Activated CD4-positive, CD25-positive, alpha-beta regulatory T cell treated with anti-CD3 and anti-CD28 coated beads, Interleukin-2, amount 50 U/mL, for 16 hours (primary cell): ENCODE results near the gene ST6GALNAC6.
A peak's percentile ranks its signal among the peaks of the same experiment; 100 is the strongest.

Experiments
- DNase-seq: peaks from one replicate; pipeline ENCODE4 v3.0.0-alpha.2; 2020; ENCODE audit warnings: low read depth, low spot score

ST6GALNAC6 gene

DNA sequence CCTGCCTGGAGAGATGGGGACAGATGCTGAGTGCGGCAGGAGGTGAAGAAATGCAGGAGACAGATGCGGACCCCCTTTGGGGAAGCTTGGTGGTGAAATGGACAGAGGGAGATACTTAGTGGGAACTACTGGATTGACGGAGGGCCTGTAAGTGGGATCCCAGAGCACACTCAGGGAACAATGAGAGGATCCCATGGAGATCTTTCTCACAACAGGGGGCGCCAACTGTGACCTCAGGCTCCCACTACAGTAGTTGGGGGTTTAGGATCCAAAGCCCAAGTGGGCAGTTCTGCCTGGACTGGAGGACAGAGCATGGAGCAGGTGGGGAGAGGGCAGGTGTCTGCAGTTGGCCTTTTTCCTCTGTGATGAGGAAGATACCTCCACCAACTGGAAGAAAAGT lies 34.8 kb upstream of the ST6GALNAC6 start:
- no peak for DNase-seq

DNA sequence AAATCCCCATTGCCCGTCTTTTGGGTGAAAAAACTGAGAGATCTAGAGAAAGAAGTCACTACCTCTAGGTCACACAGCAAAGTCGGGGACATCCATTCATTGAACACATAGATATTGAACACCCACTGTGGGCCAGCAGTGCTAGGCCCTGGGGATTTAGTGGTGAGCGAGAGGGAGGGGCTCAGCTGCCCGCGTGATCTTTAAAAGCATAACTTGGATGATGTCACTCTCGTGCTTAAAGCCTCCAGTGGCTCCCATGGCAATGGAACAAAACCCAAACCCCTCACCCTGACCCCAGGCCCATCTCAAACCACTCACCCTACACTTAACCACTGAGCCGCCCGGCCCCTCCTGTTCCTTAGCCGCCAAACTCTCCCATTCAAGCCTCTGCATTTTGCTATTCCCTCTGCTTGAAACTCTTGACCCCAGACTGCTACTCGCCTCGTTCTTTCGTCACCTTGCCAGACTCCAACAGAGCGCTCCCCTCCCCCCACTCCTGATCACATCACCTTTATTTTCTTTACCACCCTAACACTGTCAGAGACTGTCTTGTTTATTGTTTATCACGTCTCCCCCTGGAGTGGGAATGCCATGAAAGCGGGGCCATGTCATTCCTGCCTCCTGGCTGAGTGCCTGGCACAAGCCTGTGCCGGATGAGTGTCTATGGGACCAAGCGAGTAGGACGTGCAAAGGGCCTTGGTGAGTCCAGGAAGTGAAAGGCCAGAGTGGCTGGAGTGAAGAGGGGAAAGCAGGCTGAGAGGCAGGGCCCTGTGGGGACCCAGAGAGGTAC lies 31.9 kb upstream of the ST6GALNAC6 start:
- DNase-seq: no peak

DNA sequence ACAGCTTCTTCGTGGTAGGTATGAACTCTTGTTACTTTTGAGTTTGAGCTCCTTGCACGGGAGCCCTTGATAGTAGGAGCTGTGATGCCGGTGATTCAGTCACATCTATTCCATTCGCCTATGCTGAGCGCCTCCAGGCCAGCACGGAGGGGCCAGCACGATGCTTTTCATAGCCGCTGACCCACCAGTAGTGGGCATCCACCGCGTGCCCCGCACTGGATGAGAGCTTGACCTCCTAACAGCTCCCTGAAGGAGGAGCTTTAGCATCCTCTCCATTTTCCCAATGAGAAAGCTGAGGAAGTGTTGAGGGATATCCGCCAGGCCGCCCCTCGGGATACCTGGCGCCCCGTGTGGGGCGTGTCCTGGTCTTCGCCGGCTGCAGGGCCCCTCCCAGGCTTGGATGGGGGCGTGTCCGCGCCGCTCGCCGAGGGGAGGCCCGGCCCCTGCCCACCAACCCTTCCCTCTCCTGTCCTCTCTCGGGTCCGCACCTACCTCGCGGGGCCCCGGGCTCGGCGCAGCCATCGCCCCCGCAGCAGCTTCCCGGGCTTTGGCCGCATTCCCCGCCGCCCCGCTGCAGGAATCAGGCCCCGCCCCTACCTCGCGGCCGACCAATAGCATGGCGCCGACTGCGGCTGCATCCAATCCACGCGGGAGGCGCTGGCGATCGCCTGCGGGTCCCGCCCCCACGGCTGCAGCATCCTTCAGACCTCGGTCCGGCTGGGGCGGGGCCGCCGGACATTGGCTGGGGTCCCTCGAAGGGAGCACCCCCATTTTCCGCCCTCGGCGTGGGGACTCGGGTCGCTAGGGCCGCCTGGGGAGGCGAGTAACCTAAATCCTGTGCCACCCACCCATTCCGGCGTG lies 31.1 kb upstream of the ST6GALNAC6 start, which contains the start of gene PIP5KL1:
Gene PIP5KL1 (minus strand): TSS at position 547 of the 861 bp plus-strand sequence. CDS start 25 bp downstream, at position 522.
- no peak for DNase-seq

DNA sequence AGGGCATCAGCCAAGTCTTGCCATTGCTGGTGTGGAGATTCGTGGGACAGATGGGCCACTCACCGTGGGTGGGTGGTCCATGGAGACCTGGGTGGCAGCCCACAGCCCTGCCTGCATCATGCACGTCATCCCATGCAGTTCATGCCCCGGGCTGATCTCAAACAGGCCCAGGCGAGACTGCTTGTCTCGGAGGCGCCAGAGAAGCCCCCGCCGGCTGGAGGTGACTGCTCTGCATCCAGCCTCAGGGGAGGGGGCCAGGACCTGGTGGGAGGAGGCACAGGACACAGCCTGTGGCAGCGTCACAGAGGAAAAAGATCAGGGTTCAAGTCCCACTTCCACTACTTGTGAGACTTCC lies 30.2 kb upstream of the ST6GALNAC6 start:
- no peak for DNase-seq

DNA sequence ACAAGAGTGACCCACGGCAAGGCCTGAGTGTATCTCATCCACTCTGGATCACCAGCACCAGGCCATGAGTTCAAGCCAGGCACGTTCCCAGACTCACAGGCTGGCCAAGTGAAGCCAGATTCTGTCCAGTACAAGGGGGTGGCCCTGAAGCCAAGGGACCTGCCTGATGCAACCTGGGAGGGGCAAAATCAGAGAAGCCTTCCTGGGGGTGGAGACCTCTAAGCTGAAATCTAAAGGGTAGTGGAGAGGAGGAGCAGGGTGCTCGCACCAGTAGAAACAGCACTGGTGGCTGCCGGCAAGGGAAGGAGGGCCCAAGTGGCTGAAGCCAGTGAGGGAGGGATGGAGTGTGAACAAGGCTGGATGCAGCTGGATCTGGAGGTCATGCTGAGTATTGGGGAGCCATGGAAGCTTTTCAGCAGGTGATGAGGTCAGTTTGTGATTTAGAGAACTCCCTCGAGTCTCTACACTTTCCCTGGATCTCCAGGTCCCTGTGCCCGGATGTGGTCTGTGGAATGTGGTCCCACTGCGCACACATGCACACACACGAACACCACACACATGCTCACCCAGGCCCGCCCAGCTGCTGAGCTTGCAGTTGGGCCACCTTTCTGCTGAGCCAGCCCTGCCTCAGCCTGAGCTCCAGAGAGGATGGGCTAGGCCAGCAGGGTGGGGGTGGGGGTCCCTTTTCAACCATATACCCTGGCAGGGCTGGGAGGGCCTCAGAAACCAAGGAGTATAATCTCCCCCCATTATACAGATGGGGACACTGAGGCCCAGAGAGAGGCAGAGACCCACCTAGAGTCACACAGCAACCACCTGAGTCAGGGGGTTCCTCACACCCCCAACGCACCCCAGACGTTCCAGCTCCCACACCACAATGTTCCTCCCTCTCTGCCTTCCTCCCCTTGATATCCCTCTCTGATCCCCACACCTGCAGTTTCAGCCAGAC lies 29.5 kb upstream of the ST6GALNAC6 start:
- DNase-seq: no peak

GRCh38 chr9:127927988-127928675 lies 28.7 kb upstream of the ST6GALNAC6 start:
- no peak for DNase-seq

DNA sequence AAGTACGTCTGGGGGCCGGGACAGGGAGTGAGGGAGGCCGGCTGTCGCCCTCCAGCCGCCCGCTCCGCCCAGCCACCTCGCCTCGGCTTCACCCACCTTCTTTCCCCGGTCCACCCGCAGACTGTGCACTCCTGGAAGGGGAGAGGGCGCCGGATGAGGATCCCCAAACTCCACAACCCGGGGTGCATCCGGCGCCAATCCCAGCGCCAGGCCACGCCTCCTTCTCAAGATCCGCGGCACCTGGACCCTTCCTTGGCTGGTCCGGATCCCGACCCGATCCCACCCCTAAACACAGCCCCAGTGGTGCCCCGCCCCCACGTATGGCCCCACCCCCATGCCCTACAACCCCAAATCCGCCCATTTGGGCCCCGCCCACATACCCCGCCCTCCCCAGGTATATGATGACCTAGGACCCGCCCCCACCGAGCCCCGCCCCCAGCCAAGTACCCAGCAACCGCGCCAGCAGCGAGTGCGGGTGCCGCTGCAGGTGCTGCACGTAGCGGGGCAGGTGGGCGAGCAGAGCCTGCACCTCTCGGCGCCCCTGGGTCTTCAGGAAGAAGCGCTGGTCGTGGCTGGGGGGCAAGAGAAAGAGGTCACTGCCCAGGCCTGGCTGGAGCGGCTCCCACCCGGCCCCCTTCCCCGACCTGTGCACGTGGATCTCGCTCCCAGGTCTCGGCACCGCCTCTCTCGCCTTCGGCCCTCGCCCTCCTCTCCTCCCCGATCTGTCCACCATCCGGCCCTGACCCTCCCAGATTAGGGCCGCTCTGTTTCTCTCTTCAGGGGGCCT lies 28.0 kb upstream of the ST6GALNAC6 start:
- DNase-seq: no peak

- DNase-seq: no peak
Measured at GRCh38 chr9:127926906-127927200, 27.4 kb upstream of the ST6GALNAC6 start.

- no peak for DNase-seq
Measured at GRCh38 chr9:127925959-127926905, 26.8 kb upstream of the ST6GALNAC6 start.

DNA sequence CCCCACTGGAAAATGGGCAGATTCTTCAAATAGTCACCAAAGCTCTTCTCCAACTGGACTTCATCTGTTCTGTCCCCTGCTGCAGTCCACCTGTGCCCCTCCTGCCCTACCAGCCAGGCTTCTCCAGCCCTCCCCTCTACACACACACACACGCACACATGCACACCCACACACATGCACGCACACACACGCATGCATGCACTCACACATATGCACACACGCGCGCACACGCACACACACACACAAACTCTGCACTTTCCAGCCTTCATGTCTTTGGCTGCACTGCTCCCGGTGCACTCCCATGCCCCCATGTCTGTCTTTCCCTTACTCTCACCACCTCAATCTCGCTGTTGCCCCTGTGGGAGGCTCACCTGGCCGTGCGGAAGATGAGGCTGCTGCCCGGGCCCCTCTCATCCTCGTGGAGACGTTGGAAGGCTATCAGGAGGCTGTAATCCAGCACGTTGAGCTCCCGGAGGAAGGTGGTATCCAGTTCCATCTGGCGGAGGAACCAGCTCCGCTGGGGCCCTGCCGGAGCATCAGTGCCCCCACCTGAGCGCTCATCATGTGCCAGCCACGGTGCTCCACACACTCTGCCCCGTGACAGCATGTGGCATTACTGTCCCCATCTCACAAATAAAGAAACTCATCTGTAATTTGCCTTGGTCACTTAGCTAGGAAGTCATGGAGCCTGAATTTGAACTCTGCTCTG lies 25.5 kb upstream of the ST6GALNAC6 start:
- no peak for DNase-seq

GRCh38 chr9:127923771-127924170 lies 24.4 kb upstream of the ST6GALNAC6 start:
- DNase-seq: no peak

GRCh38 chr9:127923046-127923445 lies 23.6 kb upstream of the ST6GALNAC6 start:
- DNase-seq: no peak

DNA sequence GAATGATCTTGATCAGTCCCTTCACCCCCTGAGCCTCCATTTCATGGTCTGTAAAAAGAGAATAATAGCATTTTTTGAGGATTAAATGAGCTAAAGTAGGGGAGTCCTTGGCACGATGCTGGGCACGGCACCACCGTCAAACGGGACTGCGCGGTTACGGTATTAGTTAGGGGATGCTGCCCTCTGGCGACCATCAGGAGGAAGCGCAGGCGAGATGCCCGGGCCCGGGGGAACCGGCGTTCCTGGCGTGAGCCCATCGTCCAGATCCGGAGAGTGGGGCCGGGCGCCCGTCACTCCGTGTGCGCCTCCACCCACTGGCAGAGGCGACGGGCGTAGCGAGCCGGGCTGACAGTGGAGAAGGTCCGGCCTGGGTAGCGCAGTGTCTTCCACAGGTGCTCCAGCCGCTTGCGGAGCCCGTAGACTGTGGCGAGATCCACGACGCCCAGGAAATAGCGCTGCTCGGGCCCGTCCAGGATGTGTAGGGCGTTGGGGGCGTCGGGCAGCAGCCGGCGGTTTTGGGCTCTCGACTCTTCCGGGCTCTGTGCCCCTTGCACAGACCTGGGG lies 22.2 kb upstream of the ST6GALNAC6 start:
- DNase-seq: peak; percentile 68

- no peak for DNase-seq
Measured at GRCh38 chr9:127920794-127921193, 21.4 kb upstream of the ST6GALNAC6 start.

DNA sequence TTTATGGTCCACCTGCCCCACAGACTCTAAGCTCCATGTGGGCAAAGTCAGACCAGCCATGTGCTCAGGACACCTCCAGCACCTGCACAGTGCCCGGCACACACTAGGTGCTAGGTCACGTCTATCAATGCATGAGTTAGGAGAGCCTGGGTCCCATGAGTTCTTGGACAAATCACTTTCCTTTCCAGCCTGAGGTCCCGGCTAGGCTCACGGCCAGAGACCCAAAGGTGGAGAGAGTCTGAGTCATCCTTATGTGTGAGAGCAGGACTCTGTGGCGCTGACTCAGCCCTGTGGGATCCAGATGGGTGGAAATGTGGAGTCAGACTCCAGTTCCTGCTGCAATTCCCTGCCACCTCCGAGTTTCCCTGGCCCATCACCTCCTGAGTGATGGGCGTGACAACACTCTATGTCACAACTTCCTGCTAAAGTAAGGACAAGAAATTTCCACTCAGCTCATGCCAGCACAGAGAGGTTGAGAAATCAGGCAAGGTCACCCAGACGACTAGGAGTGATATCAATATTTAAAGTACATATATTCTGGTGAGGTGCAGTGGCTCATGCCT lies 19.9 kb upstream of the ST6GALNAC6 start:
- DNase-seq: no peak

DNA sequence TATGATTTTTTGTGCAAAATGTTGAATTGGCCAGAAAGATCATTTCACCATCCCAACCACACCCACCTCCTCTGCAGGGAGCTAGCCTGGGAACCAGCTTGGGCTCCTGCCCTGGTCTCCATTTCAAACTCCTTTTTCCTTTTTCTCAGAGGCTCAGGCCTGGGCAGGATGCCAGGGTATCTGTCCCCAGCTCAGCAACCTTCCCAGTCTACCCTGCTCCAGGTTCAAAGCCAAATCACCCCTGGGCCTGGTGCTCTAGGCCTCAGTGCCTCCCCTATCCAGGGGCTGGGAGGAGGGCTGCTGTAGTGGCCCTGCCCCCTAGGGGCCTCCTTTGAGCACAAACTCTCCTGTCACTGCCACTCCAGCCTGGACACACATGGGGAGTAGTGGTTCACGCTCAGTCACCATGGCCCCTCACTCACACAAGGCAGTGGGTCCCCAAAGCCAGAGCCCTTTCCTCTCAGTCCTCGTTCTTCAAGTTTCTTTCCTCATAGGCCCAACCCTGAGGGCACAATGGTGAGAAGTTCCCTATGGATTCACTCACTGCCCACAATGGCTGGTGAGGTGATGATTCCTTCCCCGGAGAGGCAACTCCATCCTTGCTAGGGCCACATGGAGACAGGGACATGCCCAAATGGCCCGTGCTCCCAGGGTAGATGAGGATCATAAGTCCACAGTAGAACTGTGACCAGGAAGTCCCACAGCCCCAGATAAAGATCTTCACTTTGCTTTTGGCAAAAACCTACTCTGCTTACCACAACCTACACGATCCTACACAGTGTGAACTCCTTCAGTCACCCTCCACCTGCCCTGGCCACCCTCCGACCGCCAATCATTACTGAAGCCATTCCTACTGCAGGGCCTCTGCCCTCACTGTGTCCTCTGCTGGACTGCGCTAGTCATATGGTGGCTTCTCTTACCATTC lies 19.0 kb upstream of the ST6GALNAC6 start:
- DNase-seq: no peak

DNA sequence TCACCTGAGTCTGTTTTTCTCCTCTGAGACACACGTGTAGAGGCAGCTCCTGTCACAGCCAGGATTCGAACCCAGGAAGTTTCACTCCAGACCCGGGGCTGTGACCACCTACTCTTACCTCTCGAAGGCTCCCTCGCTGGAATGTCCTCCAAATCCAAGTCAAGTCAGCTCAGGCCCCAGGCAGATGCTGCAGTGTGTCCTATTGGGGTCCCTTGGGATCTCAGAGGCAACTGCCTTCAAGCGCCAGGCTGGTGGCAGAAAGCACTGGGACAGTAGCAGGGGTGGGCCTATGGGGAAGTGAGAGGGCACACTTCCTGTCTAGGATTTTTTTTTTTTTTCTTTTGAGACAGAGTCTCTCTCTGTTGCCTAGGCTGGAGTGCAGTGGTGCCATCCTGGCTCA lies 18.2 kb upstream of the ST6GALNAC6 start:
- no peak for DNase-seq
